GM12874 (cell line): ENCODE data around the gene EPHA1.

ENCODE experiments used
- TF ChIP-seq, protein P1 (sequence below): IDR thresholded peaks from 2 replicates; pipeline ENCODE4 v1.5.1; 2011; ENCODE audit warnings: low read depth, mild to moderate bottlenecking, control low read depth, low read length, moderate library complexity; ENCODE audit not compliant: insufficient read depth

EPHA1 gene

DNA sequence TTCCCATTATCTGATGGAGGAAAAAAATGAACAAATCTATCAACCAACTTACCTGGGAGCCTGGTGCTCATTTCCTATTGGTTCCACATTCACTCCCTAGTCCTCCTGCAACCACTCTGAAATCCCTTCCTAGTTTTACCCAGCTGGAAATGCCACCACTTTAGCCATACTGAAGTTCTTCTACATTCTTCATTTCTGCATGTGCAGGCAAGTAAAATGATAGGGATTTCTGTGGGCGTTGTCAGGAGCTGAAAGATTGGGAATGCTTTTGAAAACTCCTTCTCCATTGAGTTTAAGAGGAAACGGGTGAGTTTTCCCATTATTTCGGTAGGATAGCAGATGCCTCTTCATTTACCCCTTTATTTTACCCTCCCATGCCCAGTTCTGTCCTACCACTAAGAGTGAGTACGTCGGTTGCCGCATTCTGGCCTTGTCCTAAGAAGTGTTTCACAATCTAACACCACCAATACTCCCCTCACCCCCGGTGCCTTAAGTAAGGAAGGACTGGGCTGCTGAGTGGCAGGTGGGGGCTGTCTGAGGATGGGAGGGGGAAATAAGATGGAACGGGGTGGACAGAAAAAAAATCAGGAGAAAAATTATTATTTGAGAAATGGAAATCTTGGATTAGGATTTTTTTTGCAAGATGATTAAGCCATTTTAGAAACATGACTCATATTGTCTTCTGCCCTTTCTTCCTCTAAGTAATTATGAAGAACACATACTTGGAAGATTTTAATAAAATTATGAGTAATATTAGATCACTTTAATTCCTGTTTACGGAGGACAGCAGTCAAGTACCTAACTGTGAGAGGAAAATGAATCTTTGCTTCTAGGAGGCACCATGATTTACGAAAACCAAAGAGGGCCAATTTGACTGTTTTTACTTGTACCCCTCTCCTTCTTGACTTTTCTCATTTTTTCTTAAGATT is 21.4 kb upstream of the EPHA1 start:
- TF ChIP-seq, protein P1, sequence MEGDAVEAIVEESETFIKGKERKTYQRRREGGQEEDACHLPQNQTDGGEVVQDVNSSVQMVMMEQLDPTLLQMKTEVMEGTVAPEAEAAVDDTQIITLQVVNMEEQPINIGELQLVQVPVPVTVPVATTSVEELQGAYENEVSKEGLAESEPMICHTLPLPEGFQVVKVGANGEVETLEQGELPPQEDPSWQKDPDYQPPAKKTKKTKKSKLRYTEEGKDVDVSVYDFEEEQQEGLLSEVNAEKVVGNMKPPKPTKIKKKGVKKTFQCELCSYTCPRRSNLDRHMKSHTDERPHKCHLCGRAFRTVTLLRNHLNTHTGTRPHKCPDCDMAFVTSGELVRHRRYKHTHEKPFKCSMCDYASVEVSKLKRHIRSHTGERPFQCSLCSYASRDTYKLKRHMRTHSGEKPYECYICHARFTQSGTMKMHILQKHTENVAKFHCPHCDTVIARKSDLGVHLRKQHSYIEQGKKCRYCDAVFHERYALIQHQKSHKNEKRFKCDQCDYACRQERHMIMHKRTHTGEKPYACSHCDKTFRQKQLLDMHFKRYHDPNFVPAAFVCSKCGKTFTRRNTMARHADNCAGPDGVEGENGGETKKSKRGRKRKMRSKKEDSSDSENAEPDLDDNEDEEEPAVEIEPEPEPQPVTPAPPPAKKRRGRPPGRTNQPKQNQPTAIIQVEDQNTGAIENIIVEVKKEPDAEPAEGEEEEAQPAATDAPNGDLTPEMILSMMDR = no peak

DNA sequence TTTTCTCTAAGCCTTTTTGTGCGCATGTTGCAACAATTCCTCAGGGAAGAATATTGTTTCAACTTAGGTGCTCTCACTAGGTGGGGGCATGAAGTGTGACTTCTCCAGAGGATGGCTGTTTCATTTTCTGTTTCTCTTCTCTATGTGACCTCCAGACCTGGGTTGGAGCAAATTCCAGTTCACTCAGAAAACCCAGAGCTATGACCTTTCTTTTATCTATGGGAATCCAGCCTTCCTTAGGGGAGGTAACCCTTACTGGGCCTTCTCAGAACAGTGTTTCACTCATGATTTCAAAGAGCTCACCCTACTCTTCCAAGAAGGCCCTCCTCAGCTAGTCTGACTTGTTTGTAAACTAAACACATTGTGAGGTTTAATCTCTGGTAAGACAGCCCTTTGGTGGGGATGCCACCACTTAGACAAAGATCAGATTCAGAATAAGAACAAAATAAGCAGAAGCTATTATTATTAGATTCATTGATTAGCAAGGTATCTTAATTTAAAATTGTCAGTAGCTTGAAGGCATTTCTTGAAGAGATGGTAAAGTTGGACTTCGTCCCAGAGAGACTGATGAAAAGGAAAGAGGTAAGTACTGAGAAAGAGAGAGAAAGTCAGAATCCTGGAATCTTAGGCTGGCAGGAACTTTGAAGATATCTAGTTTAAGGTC is 18.0 kb upstream of the EPHA1 start:
- TF ChIP-seq, protein P1 = no peak

DNA sequence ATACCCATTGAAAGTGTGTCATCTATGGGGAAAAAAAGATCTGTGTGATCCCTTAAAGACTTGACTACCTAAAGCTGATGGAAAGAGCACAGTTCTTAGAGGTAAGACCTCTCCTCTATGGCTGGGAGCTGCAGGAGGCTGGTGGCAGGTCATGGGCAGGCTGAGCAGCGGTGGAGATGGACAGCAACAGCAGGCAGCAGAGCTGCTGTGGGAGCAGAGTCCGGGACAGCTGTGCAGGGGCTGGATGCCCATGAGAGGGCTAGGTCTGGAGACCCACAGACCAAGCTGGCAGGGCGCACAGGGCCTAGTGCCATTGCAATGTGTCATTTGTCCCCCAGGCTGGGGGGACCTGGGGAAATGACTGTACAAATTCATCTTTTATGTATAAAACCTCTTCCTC is 13.4 kb upstream of the EPHA1 start:
- TF ChIP-seq, protein P1 = no peak

DNA sequence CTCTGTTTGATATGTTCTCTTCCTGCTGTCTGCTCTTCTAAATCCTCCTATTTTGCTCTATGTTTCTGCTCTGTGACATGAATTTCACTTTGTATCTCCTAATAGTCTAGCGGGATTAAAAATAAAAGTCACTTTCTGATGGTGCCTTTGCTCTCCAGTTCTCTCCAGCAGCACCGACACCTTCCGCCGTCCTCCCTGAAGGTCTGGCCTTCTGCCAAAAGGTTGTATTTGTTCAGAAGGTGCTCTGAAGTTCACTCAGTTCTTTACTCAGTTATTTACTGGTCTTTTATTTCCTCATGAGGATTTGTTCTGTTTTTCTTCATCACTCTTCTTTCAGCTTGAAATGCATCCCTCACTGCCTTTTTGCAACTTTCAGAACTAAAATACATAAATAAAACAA is 11.2 kb upstream of the EPHA1 start:
- TF ChIP-seq, protein P1 = no peak

DNA sequence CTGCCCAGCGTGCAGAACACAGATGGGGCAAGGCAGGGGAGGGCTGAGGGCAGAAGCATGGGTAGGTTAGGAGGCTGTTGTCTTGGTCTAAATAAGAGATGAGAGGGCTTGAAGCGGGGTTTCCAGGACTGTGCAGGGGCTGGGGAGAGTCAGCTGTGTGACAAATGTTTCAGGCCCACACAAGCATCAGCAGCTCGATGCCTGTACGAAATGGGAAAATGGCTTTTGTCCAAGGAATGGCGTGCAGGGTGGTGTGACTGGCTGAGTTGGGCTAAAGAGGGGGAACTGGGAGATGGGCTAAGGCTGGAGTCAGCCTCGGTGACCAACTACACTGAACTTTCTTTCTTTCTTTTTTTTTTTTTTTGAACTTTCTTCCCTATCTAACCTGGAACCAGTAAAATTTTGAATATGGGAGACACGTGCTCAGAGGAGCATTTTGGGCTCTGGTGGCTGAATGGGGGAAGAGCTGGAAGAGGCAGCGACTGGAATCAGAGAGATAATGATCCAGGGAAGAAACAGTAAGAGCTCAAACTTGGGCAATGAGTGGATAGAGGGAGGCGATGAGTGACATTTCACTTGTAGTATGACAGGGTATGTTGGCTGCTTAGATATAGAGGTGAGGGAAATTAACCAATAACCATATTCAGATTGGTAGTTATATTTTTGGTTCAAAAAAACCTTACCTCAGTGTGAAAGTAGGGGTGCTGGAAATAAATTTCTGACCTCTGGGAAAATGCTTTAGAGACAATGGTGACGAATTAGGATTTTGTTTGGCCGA is 10.2 kb upstream of the EPHA1 start:
- TF ChIP-seq, protein P1 = no peak

DNA sequence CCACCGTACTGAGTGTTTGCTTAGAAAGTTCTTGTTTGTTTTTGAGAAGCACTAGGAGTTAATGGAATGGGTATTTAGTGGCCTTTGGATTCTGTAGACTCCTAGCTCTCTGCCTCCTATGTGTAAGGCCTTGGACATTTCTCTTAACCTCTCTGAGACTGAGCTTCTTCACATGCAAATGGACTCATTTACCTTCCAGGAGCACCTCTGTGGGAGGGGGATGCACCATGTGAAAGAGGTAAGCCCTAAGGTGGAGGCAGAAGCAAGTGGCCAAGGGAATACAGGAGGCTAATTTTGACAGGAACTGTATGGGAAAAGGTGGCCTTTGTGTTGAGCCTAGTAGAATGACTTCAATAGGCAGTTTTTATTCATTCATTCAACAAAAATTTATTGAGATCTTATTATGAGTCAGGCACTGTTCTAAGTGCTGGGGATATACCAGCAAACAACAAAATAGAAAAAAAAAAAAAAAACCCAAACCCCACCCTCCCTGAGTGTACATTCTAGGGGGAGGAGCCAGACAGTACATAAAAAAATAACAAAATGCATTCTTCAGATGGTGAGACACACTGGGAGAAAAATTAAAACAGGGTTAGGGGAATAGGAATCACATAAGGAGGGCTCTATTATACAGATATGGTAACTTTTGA is 9.2 kb upstream of the EPHA1 start:
- TF ChIP-seq, protein P1 = no peak
